GM10248 (cell line): ENCODE data around the gene KIAA0825.

Experiments
- CTCF ChIA-PET: fragments of 300-600 bp; sonication (Branson Sonifier 250); formaldehyde crosslinking; extraction: SDS; loops from one replicate; lab custom pipeline; 2021; ENCODE audit warnings: antibody characterized with exemption; lab: Yijun Ruan, JAX
- POLR2A ChIA-PET: fragments of 350-650 bp; sonication (Branson Sonifier 250); formaldehyde crosslinking; extraction: SDS; loops from one replicate; lab custom pipeline; 2020; ENCODE audit warnings: antibody characterized with exemption; lab: Yijun Ruan, JAX
- DNase-seq: peaks from one replicate; pipeline ENCODE4 v3.0.0; 2012; ENCODE audit errors: extremely low spot score
- CTCF ChIP-seq: IDR thresholded peaks from 2 replicates; pipeline ENCODE4 v1.5.1; 2012; ENCODE audit warnings: mild to moderate bottlenecking, low read depth; ENCODE audit errors: extremely low read depth, missing control alignments, control extremely low read depth

Gene KIAA0825

DNA sequence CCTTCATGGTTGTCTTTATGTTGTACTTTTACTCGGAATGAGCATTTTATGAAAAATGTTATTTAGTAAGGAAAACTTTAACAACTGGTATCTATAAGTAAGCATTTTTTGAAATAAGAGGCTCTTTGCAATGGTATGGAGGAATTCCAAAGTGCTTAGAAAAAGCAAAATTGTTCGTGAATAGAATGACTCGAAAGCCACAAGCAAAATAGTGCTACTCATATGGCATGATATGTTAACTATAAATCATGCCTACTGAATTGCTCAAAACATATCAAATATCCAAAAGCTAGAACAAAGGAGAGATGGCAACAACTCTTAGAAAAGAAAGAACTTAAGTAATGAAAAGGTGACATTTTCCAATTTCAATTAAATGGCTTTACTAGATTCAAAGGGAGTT is 216.3 kb downstream of the KIAA0825 start:
- POLR2A ChIA-PET = no interaction called here
- no peak for DNase-seq
- CTCF ChIA-PET = no interaction called here
- no peak for TF ChIP-seq CTCF

- ChIA-PET POLR2A (no interaction called here), CTCF (interaction anchor here (1.1 to 1.8 kb wide), 2 partner anchors 9 to 11 kb away, joined by 3 to 4 read pairs; no protein-coding TSS in a partner anchor)
- no peak for TF ChIP-seq CTCF
- DNase-seq = no peak
Observed at GRCh38 chr5:94397508-94397907, 220.9 kb downstream of the KIAA0825 start.

DNA sequence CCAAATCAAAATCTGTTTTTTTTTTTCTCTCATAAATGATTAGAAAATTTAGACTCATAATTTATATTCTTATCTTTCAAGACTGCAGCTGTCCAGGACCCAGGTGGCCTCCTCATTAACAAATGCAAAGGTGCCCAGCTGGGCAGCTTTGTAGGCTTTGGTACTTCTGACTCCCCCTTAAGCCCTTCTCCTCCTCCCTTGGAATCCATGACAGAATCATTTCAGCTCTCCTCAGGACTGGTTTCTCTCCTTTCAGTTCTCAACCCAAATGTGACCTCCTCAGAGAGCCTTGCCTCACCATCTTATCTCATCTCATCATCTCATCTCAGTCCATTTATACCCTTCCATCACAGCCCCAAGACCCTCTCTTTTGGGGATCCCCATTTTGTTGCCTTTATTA is 221.7 kb downstream of the KIAA0825 start:
- ChIA-PET POLR2A (no interaction called here), CTCF (no interaction called here)
- no peak for DNase-seq
- no peak for TF ChIP-seq CTCF

DNA sequence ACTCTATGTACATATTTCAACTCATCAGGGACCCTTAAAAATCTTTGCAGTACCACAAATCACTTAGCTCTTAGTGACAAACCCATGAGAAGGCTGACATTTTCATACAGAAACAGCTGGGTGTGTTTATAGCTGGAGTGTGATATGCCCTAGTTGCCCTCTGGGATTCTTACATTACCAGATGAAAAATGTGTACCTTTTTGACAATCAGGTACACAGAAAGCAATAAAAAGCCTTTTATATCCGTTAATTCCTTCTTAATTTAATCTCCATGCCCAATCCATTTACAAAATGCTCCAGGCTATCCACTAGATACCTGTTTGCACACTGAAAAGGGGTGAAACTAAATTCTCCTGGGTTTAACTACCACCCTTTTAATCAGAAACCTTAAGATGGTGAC is 222.9 kb downstream of the KIAA0825 start:
- ChIA-PET POLR2A (no interaction called here), CTCF (interaction anchor here (1.0 kb wide), 1 partner anchor 8 kb away, joined by 3 read pairs; no protein-coding TSS in a partner anchor)
- no peak for TF ChIP-seq CTCF
- DNase-seq = no peak

GRCh38 chr5:94391996-94392395 is 226.4 kb downstream of the KIAA0825 start:
- no peak for TF ChIP-seq CTCF
- ChIA-PET POLR2A (no interaction called here), CTCF (interaction anchor here (1.2 kb wide), 1 partner anchor 10 kb away, joined by 4 read pairs; no protein-coding TSS in a partner anchor)
- DNase-seq = no peak

DNA sequence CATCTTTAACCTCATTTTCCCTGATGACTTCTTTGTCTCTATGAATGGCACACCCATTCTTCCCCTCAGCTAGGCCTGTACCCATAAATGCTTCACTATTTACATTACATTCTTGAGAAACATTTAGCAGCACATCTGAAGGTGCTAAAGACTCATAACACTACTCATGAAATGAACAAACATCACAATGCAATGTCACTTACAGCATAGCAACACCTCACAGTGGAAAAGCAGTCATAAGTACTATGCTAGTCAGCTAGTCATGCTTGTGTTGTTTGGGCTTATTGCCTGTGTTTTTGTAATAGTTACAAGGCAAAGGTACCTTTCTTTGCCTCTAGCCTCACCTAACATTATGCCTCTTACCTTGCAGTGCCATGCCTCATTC is 228.9 kb downstream of the KIAA0825 start:
- CTCF ChIA-PET = interaction anchor here (1.0 to 2.0 kb wide), 4 partner anchors 9 to 48 kb away, joined by 3 to 5 read pairs (median 4); no protein-coding TSS in a partner anchor
- no peak for DNase-seq
- POLR2A ChIA-PET = interaction anchor here (1.0 kb wide), 1 partner anchor 109 kb away, joined by 4 read pairs; no protein-coding TSS in a partner anchor
- TF ChIP-seq CTCF = no peak
